ENCODE data around the gene SLC25A21.

The SLC25A21 gene

GRCh38 chr14:36658123-36659009 lies 514.0 kb downstream of the SLC25A21 start:
- DNase-seq, result no peak

GRCh38 chr14:36657399-36658122 lies 514.8 kb downstream of the SLC25A21 start:
- DNase-seq, result peak; percentile 54

GRCh38 chr14:36656687-36657398 lies 515.6 kb downstream of the SLC25A21 start:
- no peak for DNase-seq

- peak; percentile 26 for DNase-seq
These were observed 516.3 kb downstream of the SLC25A21 start for GRCh38 chr14:36655963-36656686.

GRCh38 chr14:36655571-36655962 lies 516.8 kb downstream of the SLC25A21 start:
- DNase-seq, result no peak

GRCh38 chr14:36654794-36655381 lies 517.5 kb downstream of the SLC25A21 start:
- DNase-seq, result no peak

- no peak for DNase-seq
These were observed 518.2 kb downstream of the SLC25A21 start for GRCh38 chr14:36653962-36654793.

- DNase-seq, result no peak
These were observed 519.0 kb downstream of the SLC25A21 start for GRCh38 chr14:36653413-36653812.

GRCh38 chr14:36652542-36653201 lies 519.7 kb downstream of the SLC25A21 start:
- DNase-seq, result no peak

- DNase-seq, result no peak
These were observed 522.3 kb downstream of the SLC25A21 start for GRCh38 chr14:36649872-36650650.

- DNase-seq, result peak; percentile 80
These were observed 524.3 kb downstream of the SLC25A21 start for GRCh38 chr14:36647824-36648753.

GRCh38 chr14:36647417-36647823 lies 525.0 kb downstream of the SLC25A21 start:
- DNase-seq, result no peak

GRCh38 chr14:36646664-36647416 lies 525.6 kb downstream of the SLC25A21 start:
- peak; percentile 37 for DNase-seq

GRCh38 chr14:36633580-36633979 lies 538.8 kb downstream of the SLC25A21 start:
- DNase-seq, result no peak
